Suprapubic skin (tissue), 4 donors: ENCODE measurements around the gene GFAP. TPM values are rescaled to one million over a fixed set of nuclear protein-coding genes. Genes with fewer than 3 reads are reported as not detected.

Experiments
- DNase-seq, 2 donors: peaks; one replicate each; pipeline ENCODE4 v3.0.0-alpha.2; 2019; ENCODE audit warnings: low spot score in 2 of 2
- H3K27ac ChIP-seq: fragments of 200-600 bp; sonication (generic); one replicate; pipeline ENCODE4 v1.5.1; 2019
- H3K27me3 ChIP-seq: fragments of 200-600 bp; sonication (generic); one replicate; pipeline ENCODE4 v1.5.1; 2019
- H3K36me3 ChIP-seq: fragments of 200-600 bp; sonication (generic); one replicate; pipeline ENCODE4 v1.5.1; 2019
- H3K4me1 ChIP-seq: fragments of 200-600 bp; sonication (generic); one replicate; pipeline ENCODE4 v1.5.1; 2019
- H3K4me3 ChIP-seq: fragments of 200-600 bp; sonication (generic); one replicate; pipeline ENCODE4 v1.5.1; 2019; ENCODE audit warnings: mild to moderate bottlenecking
- H3K9me3 ChIP-seq: fragments of 200-600 bp; sonication (generic); one replicate; pipeline ENCODE4 v1.5.1; 2019
- CTCF ChIP-seq, 2 donors: fragments of 200-600 bp in 1 of 2; fragments of 450-650 bp in 1 of 2; sonication (generic) in 1 of 2; IDR thresholded peaks; one replicate each; pipeline ENCODE4 v1.5.1; 2016 to 2019; ENCODE audit warnings: antibody characterized with exemption in 2 of 2, mild to moderate bottlenecking in 1 of 2, moderate library complexity in 1 of 2
- EP300 ChIP-seq: sonication (generic); formaldehyde crosslinking; IDR thresholded peaks from one replicate; pipeline ENCODE4 v1.6.1; 2017; ENCODE audit warnings: antibody characterized with exemption
- POLR2A ChIP-seq, 2 donors: fragments of 450-650 bp; IDR thresholded peaks; one replicate each; pipeline ENCODE4 v1.6.1; 2017; ENCODE audit warnings: antibody characterized with exemption in 2 of 2, mild to moderate bottlenecking in 2 of 2, moderate library complexity in 2 of 2
- POLR2AphosphoS5 ChIP-seq, 3 donors: sonication (generic); formaldehyde crosslinking; IDR thresholded peaks; one replicate each; pipeline ENCODE4 v1.6.1; 2017; ENCODE audit warnings: antibody characterized with exemption in 3 of 3
- WGBS: methylation state at CpG from one replicate; pipeline ENCODE4 v1.1.5; 2018; 5-methylcytosine and 5-hydroxymethylcytosine counted together
- total RNA-seq, 4 donors: library from RNA; depleted of rRNA; stranded (reverse); fragments of >200 nt; gene quantifications; one replicate each; pipeline ENCODE4 v1.1.0, GENCODE V29; 2016

GFAP gene
- total RNA-seq, 4 donors from 2014 or later = 0.72 to 5.9 TPM; not detected in 2

GRCh38 chr17:44899074-44899782 is 16.1 kb downstream of the GFAP start, which contains the start of gene EFTUD2:
EFTUD2 (minus strand) TSS chr17:44899445; CDS start chr17:44894521, 4,924 bp downstream.
- DNase-seq = peak; percentile 95 to 96
- TF ChIP-seq POLR2A (IDR thresholded peaks at IDR 0.05) (peak in 1 of 2 donors; percentile 57), EP300 (no peak), POLR2AphosphoS5 (IDR thresholded peaks at IDR 0.05) (peak in 2 of 3 donors; percentile 93 to 97), CTCF (IDR thresholded peaks at IDR 0.05) (no peak)
- Histone ChIP-seq H3K9me3 (no peaks in the 10 kb centered on the region), H3K36me3 (peaks cover 2% of the 10 kb centered on the region), H3K4me1 (peaks cover 33% of the 10 kb centered on the region), H3K27ac (peak within 1 kb of the TSS; percentile 95), H3K4me3 (peak within 1 kb of the TSS; percentile 70), H3K27me3 (no peaks in the 10 kb centered on the region)
- WGBS = 0% methylated on average over 20 of the region's 54 CpGs

DNA sequence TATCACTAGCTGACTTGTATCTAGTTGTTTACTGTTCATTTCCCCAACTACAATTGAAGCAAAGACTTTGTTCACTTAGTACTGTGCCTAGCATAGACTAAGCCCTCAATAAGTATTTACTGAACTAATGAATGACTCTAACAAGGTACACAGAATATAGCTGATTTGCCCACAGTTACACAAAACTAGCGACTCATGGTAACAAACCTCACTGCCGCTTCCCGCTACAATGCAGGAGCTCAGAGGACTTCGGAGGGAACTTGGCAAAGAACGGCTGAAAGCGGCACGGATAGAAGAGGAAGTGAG is 16.6 kb downstream of the GFAP start:
- 0% methylated on average over 7 of the region's 7 CpGs for WGBS
- Histone ChIP-seq H3K27me3 (no peaks in the 10 kb centered on the region), H3K27ac (peak overlapping the region; percentile 95), H3K9me3 (no peaks in the 10 kb centered on the region), H3K36me3 (peaks cover 7% of the 10 kb centered on the region), H3K4me1 (peaks cover 33% of the 10 kb centered on the region), H3K4me3 (peak overlapping the region; percentile 70)
- DNase-seq = no peak
- TF ChIP-seq POLR2AphosphoS5 (IDR thresholded peaks at IDR 0.05) (no peak), POLR2A (IDR thresholded peaks at IDR 0.05) (no peak), EP300 (no peak), CTCF (IDR thresholded peaks at IDR 0.05) (no peak)

DNA sequence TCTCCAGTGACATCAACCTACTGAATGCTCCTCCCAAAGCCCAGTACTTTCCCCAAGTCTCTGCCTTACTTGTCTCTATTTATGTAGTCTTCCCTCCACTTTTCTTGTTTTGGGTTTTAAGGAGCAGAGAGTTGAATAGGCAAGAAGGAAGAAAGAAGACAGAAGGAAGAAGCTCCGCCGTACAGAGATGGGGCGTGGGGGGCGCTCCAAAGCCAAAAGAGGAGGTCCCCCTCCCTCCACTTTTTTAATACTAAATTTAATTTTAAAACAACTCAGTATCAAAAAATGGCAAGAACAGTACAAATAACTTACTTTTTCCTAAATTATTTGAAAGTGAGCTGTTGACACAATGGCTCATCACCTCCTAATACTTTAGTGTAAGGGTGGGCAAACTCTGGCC is 20.7 kb downstream of the GFAP start:
- no peaks in the 10 kb centered on the region for H3K9me3 ChIP-seq
- H3K4me3 ChIP-seq = no peak overlapping the region
- TF ChIP-seq EP300 = no peak
- TF ChIP-seq CTCF (IDR thresholded peaks at IDR 0.05) = no peak
- no peak for TF ChIP-seq POLR2A (IDR thresholded peaks at IDR 0.05)
- H3K27me3 ChIP-seq = no peaks in the 10 kb centered on the region
- peaks cover 15% of the 10 kb centered on the region for H3K4me1 ChIP-seq
- H3K36me3 ChIP-seq = peaks cover 32% of the 10 kb centered on the region
- DNase-seq = no peak
- WGBS = 91% methylated on average over 4 of the region's 4 CpGs
- no peak overlapping the region for H3K27ac ChIP-seq

DNA sequence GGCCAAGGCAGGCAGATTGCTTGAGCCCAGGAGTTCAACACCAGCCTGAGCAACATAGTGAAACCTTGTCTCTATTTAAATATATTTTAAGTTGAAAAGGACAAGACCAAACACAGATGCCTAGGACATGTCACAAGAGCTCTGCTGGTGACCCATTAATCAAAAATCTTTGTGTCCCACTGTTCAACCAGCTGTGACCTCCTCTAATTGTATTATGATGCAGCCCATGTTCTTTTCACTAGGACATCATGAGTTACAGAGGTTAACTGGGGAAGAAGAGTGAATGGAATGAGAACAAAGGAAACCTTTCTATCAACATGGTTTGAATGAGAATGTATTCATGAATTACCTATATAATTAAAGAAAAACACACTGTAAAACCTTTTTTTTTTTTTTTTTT is 23.1 kb downstream of the GFAP start:
- no peaks in the 10 kb centered on the region for H3K9me3 ChIP-seq
- no peaks in the 10 kb centered on the region for H3K27me3 ChIP-seq
- peaks cover 37% of the 10 kb centered on the region for H3K36me3 ChIP-seq
- no peak for DNase-seq
- H3K4me3 ChIP-seq = no peak overlapping the region
- H3K4me1 ChIP-seq = peaks cover 1% of the 10 kb centered on the region
- TF ChIP-seq POLR2AphosphoS5 (IDR thresholded peaks at IDR 0.05) (no peak), EP300 (no peak), POLR2A (IDR thresholded peaks at IDR 0.05) (no peak), CTCF (IDR thresholded peaks at IDR 0.05) (no peak)
- no peak overlapping the region for H3K27ac ChIP-seq

DNA sequence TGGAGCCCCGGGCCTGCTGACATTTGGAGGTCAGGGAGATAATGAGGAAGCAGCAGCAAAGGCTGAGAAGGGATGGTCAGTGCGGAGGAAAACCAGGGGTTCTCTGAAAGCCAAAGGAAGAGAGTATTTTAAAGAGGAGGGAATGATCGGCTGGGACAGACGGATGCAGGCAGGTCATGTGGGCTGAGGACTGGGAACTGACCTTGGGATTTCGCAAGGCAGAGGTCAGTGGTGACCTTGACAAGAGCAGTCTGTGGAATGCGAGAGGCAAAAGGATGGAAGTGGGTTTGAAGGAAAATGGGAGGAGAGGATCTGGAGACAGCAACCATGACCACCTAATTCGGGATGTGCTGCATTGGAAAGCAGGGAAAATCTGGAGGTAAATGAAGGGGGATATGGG is 26.3 kb downstream of the GFAP start:
- H3K27me3 ChIP-seq = no peaks in the 10 kb centered on the region
- H3K27ac ChIP-seq = no peak overlapping the region
- H3K36me3 ChIP-seq = peaks cover 63% of the 10 kb centered on the region
- WGBS = 83% methylated on average over 7 of the region's 7 CpGs
- H3K4me3 ChIP-seq = no peak overlapping the region
- no peak for DNase-seq
- no peaks in the 10 kb centered on the region for H3K9me3 ChIP-seq
- no peak for TF ChIP-seq EP300
- TF ChIP-seq POLR2A (IDR thresholded peaks at IDR 0.05) = no peak
- TF ChIP-seq POLR2AphosphoS5 (IDR thresholded peaks at IDR 0.05) = no peak
- no peak for TF ChIP-seq CTCF (IDR thresholded peaks at IDR 0.05)
- no peaks in the 10 kb centered on the region for H3K4me1 ChIP-seq
